Glomerular endothelial cell (primary cell): ENCODE results near the gene LIFR. TPM values are rescaled to one million over a fixed set of nuclear protein-coding genes. Genes with fewer than 3 reads are reported as not detected.
A peak's percentile ranks its signal among the peaks of the same experiment; 100 is the strongest.
"Not testable (repeated sequence)": the region's sequence is repeated elsewhere in the genome, so short reads cannot be mapped to it uniquely, and the experiment has no call there.

Experiments
- DNase-seq: peaks from one replicate; pipeline ENCODE4 v3.0.0-alpha.2; 2011; ENCODE audit warnings: low read depth, low spot score; ENCODE audit errors: extremely low read depth
- total RNA-seq: library from RNA; depleted of rRNA; stranded (reverse); fragments of >200 nt; gene quantifications from 2 replicates; pipeline ENCODE4 v1.2.3, GENCODE V29; 2015

Gene LIFR, protein sequence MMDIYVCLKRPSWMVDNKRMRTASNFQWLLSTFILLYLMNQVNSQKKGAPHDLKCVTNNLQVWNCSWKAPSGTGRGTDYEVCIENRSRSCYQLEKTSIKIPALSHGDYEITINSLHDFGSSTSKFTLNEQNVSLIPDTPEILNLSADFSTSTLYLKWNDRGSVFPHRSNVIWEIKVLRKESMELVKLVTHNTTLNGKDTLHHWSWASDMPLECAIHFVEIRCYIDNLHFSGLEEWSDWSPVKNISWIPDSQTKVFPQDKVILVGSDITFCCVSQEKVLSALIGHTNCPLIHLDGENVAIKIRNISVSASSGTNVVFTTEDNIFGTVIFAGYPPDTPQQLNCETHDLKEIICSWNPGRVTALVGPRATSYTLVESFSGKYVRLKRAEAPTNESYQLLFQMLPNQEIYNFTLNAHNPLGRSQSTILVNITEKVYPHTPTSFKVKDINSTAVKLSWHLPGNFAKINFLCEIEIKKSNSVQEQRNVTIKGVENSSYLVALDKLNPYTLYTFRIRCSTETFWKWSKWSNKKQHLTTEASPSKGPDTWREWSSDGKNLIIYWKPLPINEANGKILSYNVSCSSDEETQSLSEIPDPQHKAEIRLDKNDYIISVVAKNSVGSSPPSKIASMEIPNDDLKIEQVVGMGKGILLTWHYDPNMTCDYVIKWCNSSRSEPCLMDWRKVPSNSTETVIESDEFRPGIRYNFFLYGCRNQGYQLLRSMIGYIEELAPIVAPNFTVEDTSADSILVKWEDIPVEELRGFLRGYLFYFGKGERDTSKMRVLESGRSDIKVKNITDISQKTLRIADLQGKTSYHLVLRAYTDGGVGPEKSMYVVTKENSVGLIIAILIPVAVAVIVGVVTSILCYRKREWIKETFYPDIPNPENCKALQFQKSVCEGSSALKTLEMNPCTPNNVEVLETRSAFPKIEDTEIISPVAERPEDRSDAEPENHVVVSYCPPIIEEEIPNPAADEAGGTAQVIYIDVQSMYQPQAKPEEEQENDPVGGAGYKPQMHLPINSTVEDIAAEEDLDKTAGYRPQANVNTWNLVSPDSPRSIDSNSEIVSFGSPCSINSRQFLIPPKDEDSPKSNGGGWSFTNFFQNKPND
- total RNA-seq, result 28.8 and 35.2 TPM in 2 replicates

GRCh38 chr5:38556599-38557307, at the start of gene LIFR:
TSS of gene LIFR (minus strand) at chr5:38556646. CDS start at chr5:38530647, 25,999 bp downstream.
- DNase-seq, result peak; percentile 36

DNA sequence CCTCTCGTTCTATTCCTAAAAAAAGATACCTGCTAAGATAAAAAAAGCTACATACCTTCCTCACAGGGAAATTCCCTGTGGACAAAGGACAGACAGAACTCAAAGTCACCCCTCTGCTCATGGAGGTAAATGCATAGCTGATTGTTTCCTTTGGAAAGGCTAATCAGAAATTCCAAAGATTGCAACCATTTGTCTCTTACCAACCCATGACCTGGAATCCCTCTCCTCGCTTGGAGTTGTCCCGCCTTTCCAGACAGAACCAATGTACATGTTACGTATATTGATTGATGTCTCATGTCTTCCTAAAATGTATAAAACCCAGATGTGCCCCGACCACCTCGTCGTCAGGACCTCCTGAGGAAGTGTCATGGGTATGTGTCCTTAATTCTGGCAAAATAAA, 49.2 kb upstream of the LIFR start:
- DNase-seq, result no peak

GRCh38 chr5:38603691-38604090, 47.2 kb upstream of the LIFR start:
- DNase-seq, result no peak

DNA sequence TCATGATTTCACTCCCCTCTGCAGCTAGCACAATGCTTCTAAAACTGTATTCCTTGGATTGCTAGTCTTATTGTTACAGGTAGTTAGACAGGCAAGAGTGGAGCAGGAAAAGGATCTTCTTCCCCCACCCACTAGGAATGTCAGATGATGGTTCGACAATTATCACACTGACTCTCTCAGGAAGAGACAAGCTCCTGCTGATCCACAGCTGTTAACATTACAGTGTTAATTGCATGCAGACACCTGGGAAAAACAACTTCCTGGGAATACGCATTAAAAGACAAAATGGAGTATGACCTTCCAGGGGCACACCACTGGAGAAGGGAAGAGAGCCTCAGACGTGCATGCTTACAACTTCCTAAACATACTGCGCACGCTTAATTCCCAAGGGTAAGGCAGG, 46.2 kb upstream of the LIFR start:
- no peak for DNase-seq

GRCh38 chr5:38601863-38602298, 45.4 kb upstream of the LIFR start:
- DNase-seq, result no peak

DNA sequence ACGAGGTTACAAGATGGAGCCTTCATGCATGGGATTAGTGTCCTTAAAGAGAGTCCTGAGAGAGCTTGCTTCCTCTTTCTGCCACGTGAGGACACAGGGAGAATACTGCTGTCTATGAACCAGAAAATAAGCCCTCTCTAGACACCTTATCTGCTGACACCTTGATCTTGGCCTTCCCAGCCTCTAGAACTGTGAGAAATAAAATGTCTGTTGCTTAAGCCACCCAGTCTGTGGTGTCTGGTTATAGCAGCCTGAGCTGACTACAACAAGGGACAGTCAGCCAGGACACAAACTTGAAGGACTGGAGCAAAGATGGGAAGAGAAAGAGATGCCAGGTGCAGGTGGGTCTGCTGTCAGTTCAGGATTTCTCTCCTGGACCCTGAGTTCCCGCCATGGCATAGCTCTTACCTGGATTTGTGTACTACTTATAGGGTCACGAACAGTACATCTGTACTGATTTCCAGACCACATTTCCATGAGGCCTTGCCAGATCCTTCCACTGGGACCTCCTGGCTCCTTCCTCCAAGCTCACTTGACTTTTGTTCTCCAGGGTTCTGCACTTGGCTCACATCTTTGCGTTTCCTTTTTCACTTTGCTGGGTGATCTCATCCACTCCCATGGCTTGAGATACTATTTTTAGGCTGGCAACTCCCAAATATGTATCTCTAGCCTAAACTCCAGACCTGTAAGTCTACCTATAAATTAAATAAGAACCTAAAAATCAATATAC, 44.9 kb upstream of the LIFR start:
- no peak for DNase-seq

DNA sequence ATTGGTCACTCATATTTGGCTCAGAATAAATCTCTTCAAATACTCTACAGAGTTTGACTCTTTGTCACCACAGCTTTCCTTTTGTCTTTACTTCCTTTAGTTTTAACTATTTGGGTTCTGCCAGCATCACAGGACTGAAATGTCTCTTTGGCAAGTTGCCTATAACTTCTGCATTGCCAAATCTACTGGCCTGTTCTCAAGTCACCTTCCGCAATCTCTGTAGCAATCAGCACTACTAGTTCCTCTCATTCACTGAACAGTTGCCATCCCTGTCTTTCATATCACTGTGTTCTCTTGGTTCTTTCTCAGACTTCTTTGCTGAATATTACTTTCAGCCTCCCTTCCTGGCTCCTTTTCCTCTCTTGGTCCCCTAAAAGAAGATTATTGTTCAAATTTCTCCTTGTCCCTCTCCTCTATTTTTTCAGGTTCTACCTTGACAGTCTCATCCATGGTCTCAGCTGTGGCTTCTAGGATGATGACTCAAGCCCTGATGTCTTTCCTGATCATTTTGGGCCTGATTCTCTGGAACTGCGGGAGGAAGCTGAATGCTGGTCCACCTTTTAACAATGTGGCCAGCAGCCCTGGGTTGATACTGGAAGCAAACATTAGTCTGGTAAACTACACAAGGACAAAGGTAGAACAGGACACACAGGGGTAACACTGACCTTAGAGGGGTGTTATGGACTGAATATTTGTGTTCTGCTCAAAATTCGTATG, 44.0 kb upstream of the LIFR start:
- no peak for DNase-seq

GRCh38 chr5:38599751-38600150, 43.3 kb upstream of the LIFR start:
- not testable (repeated sequence) for DNase-seq

DNA sequence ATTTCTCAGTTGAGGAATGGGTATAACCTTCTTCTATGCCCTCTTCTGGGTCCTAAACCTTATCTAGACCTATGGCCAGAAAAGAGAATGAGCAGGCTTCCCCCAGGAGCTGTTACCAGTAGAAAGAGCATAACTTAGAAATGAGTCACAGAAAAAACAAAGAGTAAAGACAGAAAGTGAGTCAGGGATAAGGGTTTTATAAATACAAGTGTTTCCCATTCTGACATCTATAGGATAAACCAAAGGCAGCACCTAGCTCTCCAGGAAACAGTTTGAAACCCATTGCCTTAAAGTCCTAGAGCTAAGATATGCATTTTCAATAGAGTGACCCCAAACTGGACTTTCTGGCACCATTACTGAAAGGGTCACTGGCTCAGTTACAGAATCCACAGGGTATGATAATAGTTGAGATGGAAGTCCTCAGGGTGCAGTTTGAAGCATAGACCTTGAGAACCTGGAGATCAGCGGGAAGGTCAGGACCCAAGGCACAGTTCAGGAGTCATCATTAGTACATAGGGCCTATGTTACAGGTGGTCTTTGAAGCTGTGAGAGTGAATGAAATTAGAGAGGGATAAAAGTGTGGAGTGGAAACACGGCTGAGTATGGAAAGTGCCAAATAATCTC, 42.7 kb upstream of the LIFR start:
- DNase-seq, result peak; percentile 60

DNA sequence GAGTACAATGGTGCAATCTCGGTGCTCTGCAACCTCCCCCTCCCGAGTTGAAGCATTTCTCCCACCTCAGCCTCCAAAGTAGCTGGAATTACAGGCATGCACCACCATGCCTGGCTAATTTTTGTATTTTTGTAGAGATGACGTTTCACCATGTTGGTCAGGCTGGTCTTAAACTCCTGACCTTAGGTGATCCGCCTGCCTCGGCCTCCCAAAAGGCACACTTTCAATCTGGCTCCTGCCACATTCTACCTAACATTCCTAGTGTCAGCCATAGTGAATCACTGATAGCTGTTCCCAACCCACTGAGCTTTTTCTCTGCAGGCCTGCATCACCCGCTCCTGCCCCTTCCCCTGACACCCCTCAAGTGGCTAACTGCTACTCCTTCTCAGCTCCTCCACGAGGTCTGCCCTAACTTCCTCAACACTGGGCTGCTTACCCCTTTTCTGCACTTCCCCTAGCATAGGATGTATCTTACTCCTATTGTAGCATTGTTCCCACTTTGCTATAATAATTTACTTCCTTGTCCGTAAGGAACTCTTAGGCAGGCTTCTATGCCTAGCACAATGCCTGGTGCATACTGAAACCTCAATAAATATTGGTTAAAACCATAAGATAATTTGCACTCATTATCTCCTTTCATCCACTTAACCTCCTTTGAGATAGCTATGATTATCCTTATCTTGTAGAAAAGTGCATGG, 42.0 kb upstream of the LIFR start:
- DNase-seq, result no peak

GRCh38 chr5:38596981-38597380, 40.5 kb upstream of the LIFR start:
- no peak for DNase-seq

GRCh38 chr5:38595132-38595745, 38.8 kb upstream of the LIFR start:
- no peak for DNase-seq

- no peak for DNase-seq
These were observed 37.5 kb upstream of the LIFR start for GRCh38 chr5:38593959-38594358.

DNA sequence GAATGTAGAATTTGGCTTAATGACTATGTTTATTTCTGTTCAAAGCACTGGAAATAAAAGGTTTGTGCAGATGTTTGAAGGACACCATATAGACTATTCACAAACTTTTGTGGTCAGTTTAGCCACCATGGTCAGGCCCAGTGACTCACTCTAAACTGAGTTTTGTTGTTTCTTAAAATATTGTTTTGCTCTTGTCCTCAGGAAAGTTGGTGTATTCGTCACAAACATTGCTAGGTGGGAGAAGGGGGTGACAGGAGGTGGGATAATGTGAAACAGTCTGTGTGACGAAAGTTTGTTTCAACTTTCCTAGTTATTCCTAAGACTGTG, 35.0 kb upstream of the LIFR start:
- DNase-seq, result no peak

GRCh38 chr5:38590838-38591522, 34.5 kb upstream of the LIFR start:
- DNase-seq, result no peak

DNA sequence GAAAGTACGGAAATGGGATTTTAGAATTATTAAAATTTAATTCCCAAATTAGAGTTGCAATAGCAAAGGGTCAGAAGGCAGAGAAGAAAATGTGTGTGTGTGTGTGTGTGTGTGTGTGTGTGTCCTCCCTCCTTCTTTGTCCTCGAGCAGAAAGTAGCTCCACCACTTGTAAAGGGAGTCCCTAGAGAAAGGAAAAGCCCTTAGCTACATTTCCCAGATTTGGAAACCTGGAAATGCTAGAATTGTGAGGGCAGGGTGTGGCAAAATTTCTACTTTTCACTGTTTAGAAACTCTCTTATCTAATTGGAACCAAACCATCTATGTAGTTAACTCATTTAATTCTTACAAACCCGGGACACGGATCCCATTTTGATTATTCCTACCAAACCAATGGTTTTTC, 33.2 kb upstream of the LIFR start:
- DNase-seq, result no peak

DNA sequence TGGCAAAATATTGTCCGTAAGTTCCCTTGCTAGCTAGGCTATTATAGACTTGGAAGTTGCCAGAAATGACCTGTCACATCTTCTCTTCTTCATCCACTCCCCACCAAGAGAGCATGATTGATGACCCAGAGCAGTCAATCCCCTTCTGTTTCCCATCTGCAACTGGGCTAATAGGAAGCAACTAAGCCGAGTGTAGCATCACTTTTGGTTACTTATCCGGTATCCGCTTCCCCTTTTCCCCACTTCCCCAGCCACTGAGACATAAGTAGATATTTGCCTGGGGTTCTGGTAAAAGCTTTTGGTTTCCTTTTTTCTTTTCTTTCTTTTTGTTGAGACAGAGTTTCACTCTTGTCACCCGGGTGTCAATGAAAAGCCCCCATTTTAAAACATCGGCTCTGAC, 29.4 kb upstream of the LIFR start:
- DNase-seq, result no peak

GRCh38 chr5:38583500-38583899, 27.1 kb upstream of the LIFR start:
- DNase-seq, result no peak
